Measurements from ENCODE around the gene DACT3. TPM values are rescaled to one million over a fixed set of nuclear protein-coding genes. Genes with fewer than 3 reads are reported as not detected.
A peak's percentile ranks its signal among the peaks of the same experiment; 100 is the strongest.

The DACT3 gene
- total and polyA plus RNA-seq, 12 donors, result 3.9 to 29.3 (median 12.2) TPM

- Histone ChIP-seq H3K36me3 (no peaks in the 10 kb centered on the region), H3K27me3 (peaks cover 0 to 8% (median 0%) of the 10 kb centered on the region in 7 donors), H3K9me3 (no peaks in the 10 kb centered on the region), H3K4me1 (peaks cover 3 to 19% (median 12%) of the 10 kb centered on the region in 9 donors), H3K27ac (no peak overlapping the region), H3K4me3 (no peak overlapping the region)
- DNase-seq (no peak), ATAC-seq (no peak)
- intact Hi-C loops (cut with DNase I), result loop anchor here in 5 of 10 donors (10.0 kb wide), 2 partner anchors 130 to 140 kb away; no protein-coding TSS in a partner anchor
- WGBS, 2 donors, result 90 to 92% methylated on average over 8 of the region's 8 CpGs
- TF ChIP-seq, protein P1, sequence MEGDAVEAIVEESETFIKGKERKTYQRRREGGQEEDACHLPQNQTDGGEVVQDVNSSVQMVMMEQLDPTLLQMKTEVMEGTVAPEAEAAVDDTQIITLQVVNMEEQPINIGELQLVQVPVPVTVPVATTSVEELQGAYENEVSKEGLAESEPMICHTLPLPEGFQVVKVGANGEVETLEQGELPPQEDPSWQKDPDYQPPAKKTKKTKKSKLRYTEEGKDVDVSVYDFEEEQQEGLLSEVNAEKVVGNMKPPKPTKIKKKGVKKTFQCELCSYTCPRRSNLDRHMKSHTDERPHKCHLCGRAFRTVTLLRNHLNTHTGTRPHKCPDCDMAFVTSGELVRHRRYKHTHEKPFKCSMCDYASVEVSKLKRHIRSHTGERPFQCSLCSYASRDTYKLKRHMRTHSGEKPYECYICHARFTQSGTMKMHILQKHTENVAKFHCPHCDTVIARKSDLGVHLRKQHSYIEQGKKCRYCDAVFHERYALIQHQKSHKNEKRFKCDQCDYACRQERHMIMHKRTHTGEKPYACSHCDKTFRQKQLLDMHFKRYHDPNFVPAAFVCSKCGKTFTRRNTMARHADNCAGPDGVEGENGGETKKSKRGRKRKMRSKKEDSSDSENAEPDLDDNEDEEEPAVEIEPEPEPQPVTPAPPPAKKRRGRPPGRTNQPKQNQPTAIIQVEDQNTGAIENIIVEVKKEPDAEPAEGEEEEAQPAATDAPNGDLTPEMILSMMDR (IDR thresholded peaks at IDR 0.05), result no peak
Measured at GRCh38 chr19:46665072-46665471, 4.1 kb upstream of the DACT3 start.

DNA sequence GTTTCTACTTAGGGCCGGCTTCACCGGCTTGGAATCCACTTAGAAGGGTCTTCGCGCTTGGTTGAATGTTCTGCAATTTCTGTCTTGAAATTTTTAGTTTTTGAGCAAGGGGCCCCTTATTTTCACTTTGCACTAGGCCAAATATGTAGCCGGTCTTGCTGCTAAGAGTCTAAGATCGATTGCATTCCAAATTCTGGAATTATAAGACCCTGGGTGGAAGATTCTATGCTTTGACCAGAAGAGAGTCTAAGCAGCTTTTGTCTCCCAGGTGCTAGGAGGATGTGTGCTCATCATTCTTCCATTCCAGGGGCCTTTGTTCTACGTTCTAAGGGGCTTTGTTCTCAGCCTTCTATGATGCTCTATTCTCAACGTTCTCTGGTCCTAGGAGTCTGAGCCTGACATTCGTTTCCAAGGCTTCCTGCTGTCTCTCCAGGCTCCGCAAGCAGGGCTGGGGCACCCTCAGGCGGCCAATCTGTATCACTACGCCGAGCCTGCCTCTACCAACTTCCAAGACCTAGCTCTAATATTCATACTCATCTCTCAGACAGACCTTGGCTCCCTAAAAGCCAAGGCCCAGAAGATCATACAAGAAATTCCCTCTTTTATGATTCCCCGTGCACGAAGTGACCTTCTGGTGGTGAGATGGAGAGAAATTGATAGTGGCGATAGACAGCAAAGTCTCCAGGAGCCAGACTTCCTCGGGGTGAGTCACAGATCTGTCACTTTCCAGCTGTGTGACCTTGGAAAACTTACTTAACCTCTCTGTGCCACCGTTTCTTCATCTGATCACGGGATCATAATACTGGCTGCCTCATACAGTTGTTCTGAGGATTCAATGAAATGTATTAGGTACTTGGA, 982 bp upstream of the DACT3 start:
- intact Hi-C loops (cut with DNase I), result loop anchor here (1.0 to 10.0 kb wide), 11 partner anchors 45 to 137 kb away; no protein-coding TSS in a partner anchor
- TF ChIP-seq, protein P1 (IDR thresholded peaks at IDR 0.05), result peak; percentile 77 to 98 (median 93)
- Histone ChIP-seq H3K4me1 (peaks cover 3 to 32% (median 20%) of the 10 kb centered on the region in 9 donors), H3K4me3 (peak overlapping the region in 9 of 10 donors; percentile 12 to 77 (median 47)), H3K27me3 (peaks cover 0 to 37% (median 0%) of the 10 kb centered on the region in 7 donors), H3K27ac (peak overlapping the region in 9 of 10 donors; percentile 44 to 88 (median 68)), H3K36me3 (no peaks in the 10 kb centered on the region), H3K9me3 (no peaks in the 10 kb centered on the region)
- ATAC-seq, result peak; percentile 56 to 90 (median 78)
- WGBS, 2 donors, result 6% methylated on average over 19 of the region's 19 CpGs
- peak; percentile 80 to 83 for DNase-seq

- Histone ChIP-seq H3K9me3 (no peaks in the 10 kb centered on the region), H3K4me1 (peaks cover 3 to 32% (median 20%) of the 10 kb centered on the region in 9 donors), H3K27me3 (peaks cover 0 to 44% (median 0%) of the 10 kb centered on the region in 7 donors), H3K4me3 (peak overlapping the region; percentile 46 to 87 (median 68)), H3K27ac (peak overlapping the region; percentile 2 to 83 (median 70)), H3K36me3 (no peaks in the 10 kb centered on the region)
- intact Hi-C loops (cut with DNase I), result loop anchor here (1.0 to 10.0 kb wide), 8 partner anchors 43 to 136 kb away; no protein-coding TSS in a partner anchor
- DNase-seq (peak in 1 of 2 donors; percentile 44), ATAC-seq (peak in 2 of 8 donors; percentile 0 to 4)
- WGBS, 2 donors, result 1% methylated on average over 22 to 39 of the region's 40 CpGs
- TF ChIP-seq, protein P1 (IDR thresholded peaks at IDR 0.05), result no peak
Measured at GRCh38 chr19:46660551-46661019, 397 bp downstream of the DACT3 start.

DNA sequence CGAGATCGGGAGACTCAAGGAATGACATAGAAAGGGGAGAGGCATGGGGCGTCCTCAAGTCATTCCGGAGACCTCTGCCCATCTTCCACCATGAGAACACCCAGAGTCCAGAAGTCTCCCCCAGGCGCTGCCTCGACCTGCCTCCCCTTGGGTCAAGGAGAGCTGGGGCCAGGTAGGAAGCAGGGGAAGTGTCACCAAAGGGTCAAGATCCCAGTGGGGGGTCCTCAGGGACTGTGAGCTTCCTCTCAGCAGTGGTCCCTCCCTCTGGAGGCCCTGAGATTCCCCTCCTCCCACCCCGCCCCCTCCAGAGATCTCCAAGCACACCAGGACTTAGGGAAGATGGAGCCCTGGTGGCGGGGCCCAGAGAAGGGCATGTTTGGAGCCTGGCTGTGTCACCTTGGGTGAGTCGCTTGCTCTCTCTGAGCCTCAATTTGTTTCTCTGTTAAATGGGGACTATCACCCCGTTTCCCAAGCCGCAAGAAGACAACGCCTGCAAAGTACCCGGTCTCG, 919 bp downstream of the DACT3 start:
- intact Hi-C loops (cut with DNase I), result loop anchor here in 9 of 10 donors (5.0 to 10.0 kb wide), 6 partner anchors 43 to 135 kb away; no protein-coding TSS in a partner anchor
- 1 to 4% methylated on average over 14 of the region's 14 CpGs for WGBS, 2 donors
- Histone ChIP-seq H3K4me3 (peak overlapping the region; percentile 46 to 87 (median 68)), H3K4me1 (peaks cover 3 to 32% (median 20%) of the 10 kb centered on the region in 9 donors), H3K27ac (peak overlapping the region in 9 of 10 donors; percentile 2 to 83 (median 74)), H3K27me3 (peaks cover 0 to 49% (median 0%) of the 10 kb centered on the region in 7 donors), H3K36me3 (no peaks in the 10 kb centered on the region), H3K9me3 (no peaks in the 10 kb centered on the region)
- TF ChIP-seq, protein P1 (IDR thresholded peaks at IDR 0.05), result no peak
- ATAC-seq (no peak), DNase-seq (peak in 1 of 2 donors; percentile 39)

All from heart right ventricle (tissue), 16 donors.